BLaER1 (cell line): ENCODE data around the gene TTC17.
"Not testable (repeated sequence)": the region's sequence is repeated elsewhere in the genome, so short reads cannot be mapped to it uniquely, and the experiment has no call there.

Source experiments
- H3K27ac ChIP-seq: shearing (Covaris generic); formaldehyde crosslinking; 2 replicates; pipeline ENCODE4 v1.8.1; 2022
- H3K27me3 ChIP-seq: shearing (Covaris generic); formaldehyde crosslinking; 2 replicates; pipeline ENCODE4 v1.8.1; 2022
- H3K36me3 ChIP-seq: shearing (Covaris generic); formaldehyde crosslinking; 2 replicates; pipeline ENCODE4 v1.8.1; 2022
- H3K4me1 ChIP-seq: shearing (Covaris generic); formaldehyde crosslinking; 2 replicates; pipeline ENCODE4 v1.8.1; 2022
- H3K4me2 ChIP-seq: shearing (Covaris generic); formaldehyde crosslinking; 2 replicates; pipeline ENCODE4 v1.8.1; 2022
- H3K4me3 ChIP-seq: shearing (Covaris generic); formaldehyde crosslinking; 2 replicates; pipeline ENCODE4 v1.8.1; 2022
- H3K9ac ChIP-seq: shearing (Covaris generic); formaldehyde crosslinking; 2 replicates; pipeline ENCODE4 v1.8.1; 2022
- H3K9me3 ChIP-seq: shearing (Covaris generic); formaldehyde crosslinking; 2 replicates; pipeline ENCODE4 v1.8.1; 2022
- H4K20me1 ChIP-seq: shearing (Covaris generic); formaldehyde crosslinking; 2 replicates; pipeline ENCODE4 v1.8.1; 2022
- Cebpa-rat ChIP-seq: shearing (Covaris generic); IDR thresholded peaks from 2 replicates; pipeline ENCODE4 v1.8.1; 2022

Gene TTC17

DNA sequence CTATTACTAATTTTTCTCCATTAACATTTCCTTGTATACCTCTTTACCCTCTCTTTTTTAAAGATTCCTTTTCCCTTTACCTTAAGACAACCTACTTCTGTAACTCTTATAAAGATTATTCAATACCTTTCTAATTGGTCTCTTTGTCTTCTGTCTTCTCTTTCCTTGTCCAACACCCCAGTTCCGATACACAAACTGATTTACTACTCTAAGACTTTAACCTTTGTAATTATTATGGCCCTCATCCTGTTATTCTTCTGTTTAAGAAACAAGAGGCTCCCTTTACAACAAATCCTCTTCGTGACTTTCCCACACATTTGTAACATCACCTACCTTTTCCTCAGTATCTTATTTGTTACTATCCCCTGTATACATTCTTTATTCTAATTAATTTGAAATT lies 81.8 kb downstream of the TTC17 start:
- no peaks in the 10 kb centered on the region for H3K9me3 ChIP-seq
- no peaks in the 10 kb centered on the region for H3K27me3 ChIP-seq
- no peak overlapping the region for H3K9ac ChIP-seq
- no peaks in the 10 kb centered on the region for H4K20me1 ChIP-seq
- no peak for TF ChIP-seq Cebpa-rat
- H3K4me2 ChIP-seq, result no peak overlapping the region
- no peaks in the 10 kb centered on the region for H3K4me1 ChIP-seq
- H3K4me3 ChIP-seq, result no peak overlapping the region
- peaks cover 92% of the 10 kb centered on the region for H3K36me3 ChIP-seq
- H3K27ac ChIP-seq, result no peak overlapping the region

DNA sequence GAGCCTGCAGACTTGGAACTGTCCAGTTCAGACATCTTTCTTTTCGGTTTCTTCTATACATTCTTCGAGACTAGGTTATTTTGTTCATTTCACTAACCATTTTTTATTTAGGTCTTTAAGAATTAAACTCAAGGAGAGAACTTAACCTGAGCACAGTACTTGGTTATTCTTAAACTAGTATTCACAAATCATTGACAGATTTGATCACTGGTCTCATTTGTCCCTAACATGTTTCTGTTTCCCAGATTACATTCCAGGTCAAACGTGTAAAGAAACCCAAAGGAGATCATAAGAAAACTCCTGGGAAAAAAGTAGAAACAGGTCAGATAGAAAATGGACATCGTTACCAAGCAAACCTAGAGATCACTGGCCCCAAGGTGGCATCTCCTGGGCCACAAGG lies 85.1 kb downstream of the TTC17 start:
- TF ChIP-seq Cebpa-rat, result no peak
- H3K9me3 ChIP-seq, result peaks cover 3% of the 10 kb centered on the region; the same call in 1 of the 2 replicates
- H4K20me1 ChIP-seq, result no peaks in the 10 kb centered on the region
- H3K27me3 ChIP-seq, result no peaks in the 10 kb centered on the region
- H3K36me3 ChIP-seq, result peaks cover 94% of the 10 kb centered on the region
- H3K4me1 ChIP-seq, result peaks cover 18% of the 10 kb centered on the region
- no peak overlapping the region for H3K27ac ChIP-seq
- no peak overlapping the region for H3K9ac ChIP-seq
- no peak overlapping the region for H3K4me2 ChIP-seq
- no peak overlapping the region for H3K4me3 ChIP-seq

DNA sequence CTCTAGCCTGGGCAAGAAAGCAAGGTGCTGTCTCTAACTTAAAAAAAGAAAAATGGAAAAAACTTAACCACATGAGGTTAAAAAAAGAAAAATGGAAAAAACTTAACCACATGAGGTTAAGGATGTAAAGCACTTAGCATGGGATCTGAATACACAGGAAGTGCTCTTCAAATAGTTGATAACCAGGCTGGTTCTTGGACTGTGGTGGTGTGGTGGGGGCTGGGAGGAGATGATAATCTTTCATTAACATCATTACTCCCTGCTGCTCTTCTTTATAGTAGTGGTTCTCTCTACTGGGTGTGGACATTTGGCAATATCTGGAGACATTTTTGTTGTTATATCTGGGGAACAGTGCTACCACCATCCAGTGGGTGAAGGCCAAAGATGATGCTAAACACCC lies 88.4 kb downstream of the TTC17 start:
- peak overlapping the region; percentile 42; the same call in 1 of the 2 replicates for H3K27ac ChIP-seq
- no peak for TF ChIP-seq Cebpa-rat
- H3K9me3 ChIP-seq, result peaks cover 3% of the 10 kb centered on the region; the same call in 1 of the 2 replicates
- 0 out of 2 replicates have a peak overlapping the region, but pooled peaks have one; percentile 32 for H3K4me3 ChIP-seq
- H3K9ac ChIP-seq, result no peak overlapping the region
- peak overlapping the region; percentile 70 for H3K4me2 ChIP-seq
- peaks cover 96% of the 10 kb centered on the region for H3K36me3 ChIP-seq
- H4K20me1 ChIP-seq, result no peaks in the 10 kb centered on the region
- peaks cover 18% of the 10 kb centered on the region for H3K4me1 ChIP-seq
- H3K27me3 ChIP-seq, result no peaks in the 10 kb centered on the region

DNA sequence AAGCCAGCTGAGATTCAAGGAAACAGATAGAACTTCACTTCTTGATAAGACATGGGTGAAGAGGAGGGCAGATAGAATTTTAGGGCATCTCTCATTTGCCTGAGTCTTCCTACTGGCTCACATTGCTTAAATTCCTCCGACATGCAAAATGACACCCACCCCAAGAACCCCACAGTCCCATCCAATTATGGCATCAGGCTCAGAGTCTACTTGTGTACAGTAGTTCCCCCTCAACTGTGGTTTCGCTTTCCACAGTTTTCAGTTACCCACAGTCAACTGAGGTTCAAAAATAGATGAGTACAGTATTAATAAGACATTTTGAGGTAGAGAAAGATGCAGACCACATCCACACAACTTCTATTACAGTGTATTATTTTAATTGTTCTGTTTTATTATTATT lies 99.8 kb downstream of the TTC17 start:
- H4K20me1 ChIP-seq, result no peaks in the 10 kb centered on the region
- no peak overlapping the region for H3K4me3 ChIP-seq
- H3K27me3 ChIP-seq, result no peaks in the 10 kb centered on the region
- H3K9me3 ChIP-seq, result peaks cover 10% of the 10 kb centered on the region; the same call in 1 of the 2 replicates
- no peak overlapping the region for H3K27ac ChIP-seq
- no peak overlapping the region for H3K4me2 ChIP-seq
- peaks cover 79% of the 10 kb centered on the region for H3K36me3 ChIP-seq
- no peak for TF ChIP-seq Cebpa-rat
- H3K4me1 ChIP-seq, result no peaks in the 10 kb centered on the region
- H3K9ac ChIP-seq, result no peak overlapping the region

DNA sequence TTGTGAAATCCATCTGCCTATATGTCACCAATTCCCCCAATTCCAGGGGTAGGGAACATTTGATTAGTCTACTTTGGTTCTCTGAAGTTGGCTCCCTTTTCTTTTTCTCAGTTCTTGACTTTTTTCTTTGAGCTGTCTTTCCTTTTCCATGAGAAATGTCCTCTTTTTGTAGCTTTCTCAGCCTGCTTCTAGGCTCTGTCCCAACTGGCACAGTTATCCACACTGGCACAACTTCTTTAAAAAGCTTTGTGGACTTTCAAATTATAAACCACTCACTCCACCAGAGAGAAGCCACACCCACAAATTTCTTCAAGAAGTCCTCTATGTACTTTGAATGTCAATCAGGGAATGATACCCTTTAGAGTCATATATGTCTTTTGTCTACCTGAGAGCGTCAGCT lies 100.5 kb downstream of the TTC17 start:
- Histone ChIP-seq H3K27me3 (no peaks in the 10 kb centered on the region), H3K4me2 (no peak overlapping the region), H3K4me1 (no peaks in the 10 kb centered on the region), H4K20me1 (no peaks in the 10 kb centered on the region), H3K36me3 (peaks cover 79% of the 10 kb centered on the region), H3K27ac (no peak overlapping the region), H3K4me3 (no peak overlapping the region), H3K9ac (no peak overlapping the region), H3K9me3 (peaks cover 10% of the 10 kb centered on the region; the same call in 1 of the 2 replicates)
- TF ChIP-seq Cebpa-rat, result no peak

DNA sequence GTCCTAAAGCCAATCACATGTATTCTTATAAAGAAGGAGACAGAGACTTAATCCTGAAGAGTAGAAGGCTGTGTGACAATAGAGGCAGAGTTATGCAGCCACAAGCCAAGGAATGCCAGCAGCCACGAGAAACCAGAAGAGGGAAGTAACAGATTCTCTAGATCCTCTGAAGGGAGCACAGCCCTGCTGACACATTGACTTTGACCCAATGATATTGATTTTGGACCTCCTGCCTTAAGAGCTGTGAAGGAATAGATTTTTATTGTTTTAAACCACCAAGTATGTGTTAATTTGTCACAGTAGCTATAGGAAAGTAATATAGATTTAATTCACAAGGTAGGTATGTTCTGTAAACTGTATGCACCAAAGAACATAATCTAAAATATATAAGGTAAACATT lies 103.6 kb downstream of the TTC17 start:
- peaks cover 37% of the 10 kb centered on the region for H3K9me3 ChIP-seq
- no peak overlapping the region for H3K4me3 ChIP-seq
- H4K20me1 ChIP-seq, result no peaks in the 10 kb centered on the region
- no peak overlapping the region for H3K4me2 ChIP-seq
- H3K27me3 ChIP-seq, result no peaks in the 10 kb centered on the region
- peaks cover 94% of the 10 kb centered on the region for H3K36me3 ChIP-seq
- TF ChIP-seq Cebpa-rat, result no peak
- no peak overlapping the region for H3K27ac ChIP-seq
- no peaks in the 10 kb centered on the region for H3K4me1 ChIP-seq
- H3K9ac ChIP-seq, result no peak overlapping the region

DNA sequence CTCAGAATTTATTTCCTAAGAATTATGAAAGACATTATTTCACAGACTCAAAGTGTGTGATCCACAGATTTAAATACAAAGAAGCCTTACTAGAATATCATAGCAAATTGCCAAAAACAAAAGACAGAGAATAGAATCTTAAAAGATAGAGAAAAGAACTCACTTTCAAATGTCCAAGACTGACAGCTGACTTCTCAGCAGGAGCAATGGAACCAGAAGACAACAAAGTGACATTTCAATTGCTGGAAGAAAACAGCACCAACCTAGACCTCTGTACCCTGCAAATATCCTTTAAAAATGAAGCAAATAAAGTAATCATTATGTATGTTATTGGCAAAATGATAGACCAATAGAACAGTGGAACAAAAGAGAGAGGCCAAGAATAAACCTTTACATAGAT lies 109.2 kb downstream of the TTC17 start:
- Histone ChIP-seq H3K36me3 (peaks cover 70% of the 10 kb centered on the region), H4K20me1 (no peaks in the 10 kb centered on the region), H3K27ac (no peak overlapping the region), H3K9me3 (peaks cover 50% of the 10 kb centered on the region), H3K4me2 (no peak overlapping the region), H3K4me3 (no peak overlapping the region), H3K9ac (no peak overlapping the region), H3K4me1 (no peaks in the 10 kb centered on the region), H3K27me3 (no peaks in the 10 kb centered on the region)
- TF ChIP-seq Cebpa-rat, result no peak

DNA sequence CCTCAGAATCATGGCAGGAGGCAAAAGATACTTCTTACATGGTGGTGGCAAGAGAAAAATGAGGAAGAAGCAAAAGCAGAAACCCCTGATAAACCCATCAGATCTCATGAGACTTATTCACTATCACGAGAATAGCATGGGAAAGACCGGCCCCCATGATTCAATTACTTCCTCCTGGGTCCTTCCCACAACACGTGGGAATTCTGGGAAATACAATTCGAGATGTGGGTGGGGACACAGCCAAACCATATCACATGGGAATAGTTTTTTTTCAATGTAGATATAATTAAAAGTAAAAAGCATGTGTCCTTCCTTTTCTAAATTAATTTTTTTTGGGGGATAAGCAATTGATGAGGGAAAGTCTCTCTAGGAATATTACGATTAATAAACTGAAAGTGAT lies 118.8 kb downstream of the TTC17 start:
- H3K4me3 ChIP-seq, H3K27me3 ChIP-seq, H3K27ac ChIP-seq, H3K4me2 ChIP-seq, H3K9ac ChIP-seq, H4K20me1 ChIP-seq, H3K4me1 ChIP-seq: not testable (repeated sequence)
- Histone ChIP-seq H3K9me3 (peaks cover 79% of the 10 kb centered on the region), H3K36me3 (peaks cover 47% of the 10 kb centered on the region)

DNA sequence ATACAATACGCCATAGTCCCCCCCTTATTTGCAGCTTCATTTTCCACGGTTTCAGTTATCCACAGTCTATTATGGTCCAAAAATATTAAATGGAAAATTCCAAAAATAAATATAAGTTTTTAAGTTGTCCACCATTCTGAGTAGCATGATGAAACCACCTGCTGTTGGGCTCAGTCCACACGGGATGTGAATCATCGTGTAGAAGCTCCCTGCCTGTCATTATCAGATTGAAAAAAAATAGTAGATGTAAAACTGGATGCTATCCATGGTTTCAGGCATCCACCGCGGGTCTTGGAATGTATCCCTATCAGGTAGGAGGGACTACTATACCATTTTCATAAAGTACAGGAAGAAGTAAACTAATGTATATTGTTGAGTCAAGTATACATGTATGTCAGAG lies 127.4 kb downstream of the TTC17 start:
- Histone ChIP-seq H4K20me1 (no peaks in the 10 kb centered on the region), H3K4me1 (peaks cover 9% of the 10 kb centered on the region), H3K4me2 (no peak overlapping the region), H3K27me3 (no peaks in the 10 kb centered on the region), H3K4me3 (no peak overlapping the region), H3K9ac (no peak overlapping the region), H3K27ac (no peak overlapping the region), H3K9me3 (peaks cover 9% of the 10 kb centered on the region), H3K36me3 (peaks cover 62% of the 10 kb centered on the region)
- TF ChIP-seq Cebpa-rat, result no peak

DNA sequence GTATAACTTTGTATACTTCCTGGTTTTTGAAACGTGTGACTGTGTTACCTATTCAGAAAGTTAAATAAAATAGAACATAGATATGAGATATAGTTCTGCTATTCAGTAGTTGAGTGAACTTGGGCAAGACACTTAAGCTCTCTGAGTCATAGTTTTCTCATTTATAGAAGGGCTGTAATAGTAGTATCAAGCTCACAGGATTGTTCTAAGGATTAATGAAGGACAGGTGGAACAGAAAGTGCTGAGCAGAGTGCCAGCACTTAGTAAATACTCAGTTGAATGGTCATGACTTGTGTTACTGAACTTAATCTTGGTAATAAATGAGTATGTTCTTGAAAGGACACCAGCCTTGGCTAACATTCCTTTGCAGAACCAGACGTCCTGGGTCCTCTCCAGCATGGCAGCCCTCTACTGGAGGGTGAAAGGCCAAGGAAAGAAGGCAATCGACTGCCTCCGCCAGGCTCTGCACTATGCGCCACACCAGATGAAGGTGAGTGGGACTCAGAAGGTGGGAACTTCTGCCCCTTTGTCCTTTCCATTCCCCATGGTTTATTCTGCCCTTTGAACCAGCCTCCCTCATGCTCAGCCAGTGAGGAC lies 131.2 kb downstream of the TTC17 start:
- H4K20me1 ChIP-seq, result no peaks in the 10 kb centered on the region
- H3K4me2 ChIP-seq, result no peak overlapping the region
- TF ChIP-seq Cebpa-rat, result no peak
- H3K36me3 ChIP-seq, result peaks cover 86% of the 10 kb centered on the region
- H3K27me3 ChIP-seq, result no peaks in the 10 kb centered on the region
- H3K9ac ChIP-seq, result no peak overlapping the region
- peaks cover 9% of the 10 kb centered on the region for H3K4me1 ChIP-seq
- H3K9me3 ChIP-seq, result no peaks in the 10 kb centered on the region
- no peak overlapping the region for H3K4me3 ChIP-seq
- H3K27ac ChIP-seq, result no peak overlapping the region

DNA sequence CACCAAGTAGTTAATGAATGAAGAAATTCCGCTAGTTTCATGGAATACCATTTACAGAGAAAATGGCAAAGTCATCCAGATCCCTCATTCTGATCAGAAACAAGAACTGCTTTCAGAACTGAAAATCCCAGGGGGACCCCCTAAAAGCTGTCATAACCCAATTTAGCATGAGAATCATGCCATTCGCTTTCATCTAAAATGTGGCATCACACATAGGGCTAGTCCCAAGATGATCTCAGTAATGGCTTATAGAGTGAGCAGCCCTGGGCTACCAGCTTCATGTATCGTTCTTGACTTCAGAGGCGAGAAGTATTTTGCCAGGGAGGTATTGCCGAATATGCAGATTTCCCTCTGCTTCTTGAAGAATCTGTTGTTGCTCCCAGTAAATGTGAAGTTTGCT lies 134.0 kb downstream of the TTC17 start:
- no peak overlapping the region for H3K4me3 ChIP-seq
- H3K36me3 ChIP-seq, result peaks cover 81% of the 10 kb centered on the region
- no peak overlapping the region for H3K9ac ChIP-seq

More for the DNA sequence above, 134.0 kb downstream of the TTC17 start:
- Histone ChIP-seq H4K20me1 (no peaks in the 10 kb centered on the region), H3K9me3 (no peaks in the 10 kb centered on the region), H3K4me1 (peaks cover under 1% of the 10 kb centered on the region; the same call in 1 of the 2 replicates), H3K27me3 (no peaks in the 10 kb centered on the region), H3K4me2 (no peak overlapping the region), H3K27ac (no peak overlapping the region)
- TF ChIP-seq Cebpa-rat, result no peak
